ENCODE results near the gene PRDX5.
A peak's percentile ranks its signal among the peaks of the same experiment; 100 is the strongest.

Gene PRDX5

DNA sequence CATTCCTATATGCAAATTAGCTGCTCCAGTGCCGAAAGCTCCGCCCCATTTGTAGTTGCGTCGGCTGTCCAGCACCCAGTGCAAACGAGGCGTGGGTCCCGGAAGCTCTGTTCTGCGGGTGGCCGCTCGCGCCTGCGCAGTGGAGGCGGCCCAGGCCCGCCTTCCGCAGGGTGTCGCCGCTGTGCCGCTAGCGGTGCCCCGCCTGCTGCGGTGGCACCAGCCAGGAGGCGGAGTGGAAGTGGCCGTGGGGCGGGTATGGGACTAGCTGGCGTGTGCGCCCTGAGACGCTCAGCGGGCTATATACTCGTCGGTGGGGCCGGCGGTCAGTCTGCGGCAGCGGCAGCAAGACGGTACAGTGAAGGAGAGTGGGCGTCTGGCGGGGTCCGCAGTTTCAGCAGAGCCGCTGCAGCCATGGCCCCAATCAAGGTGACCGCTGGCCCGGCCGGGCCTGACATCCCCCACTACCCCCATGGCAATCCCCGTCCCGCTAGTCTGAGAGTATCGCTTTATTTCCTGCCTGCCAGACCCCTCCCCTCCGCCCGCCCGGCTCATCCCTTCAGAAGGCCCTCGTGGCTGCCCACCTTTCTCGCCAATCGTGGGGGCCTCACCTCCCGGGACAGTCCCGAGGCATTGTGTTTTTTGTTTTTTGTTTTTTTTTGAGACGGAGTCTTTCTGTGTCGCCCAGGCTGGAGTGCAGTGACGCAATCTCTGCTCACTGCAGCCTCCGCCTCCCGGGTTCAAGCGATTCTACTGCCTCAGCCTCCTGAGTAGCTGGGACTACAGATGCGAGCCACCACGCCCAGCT lies at the start of gene PRDX5:
Gene PRDX5, plus strand, starts transcription at position 161 of the 805 bp plus-strand sequence. Its CDS starts 95 bp downstream, at position 256.
- Histone ChIP-seq H3F3A (ENCODE audit: insufficient read depth, low read length) (no peaks in the 10 kb centered on the region), H3K4me1 (ENCODE audit: insufficient read depth, low read length, severe bottlenecking) (peaks cover 18% of the 10 kb centered on the region), H2AFZ (ENCODE audit: low read length) (no peak within 1 kb of the TSS), H3K9ac (ENCODE audit: low read length) (peak within 1 kb of the TSS; percentile 91), H3K79me2 (ENCODE audit: insufficient read depth, low read length) (no peaks in the 10 kb centered on the region), H3K4me3 (ENCODE audit: low read depth, low read length, poor library complexity, severe bottlenecking) (peak within 1 kb of the TSS; percentile 89), H3K9me2 (ENCODE audit: low read depth, low read length) (no peaks in the 10 kb centered on the region), H3K36me3 (ENCODE audit: insufficient read depth, low read length) (peaks cover 37% of the 10 kb centered on the region; the same call in 1 of the 2 replicates), H3K4me2 (ENCODE audit: low read length) (peak within 1 kb of the TSS; percentile 73), H3K27me3 (ENCODE audit: insufficient read depth, low read length) (no peaks in the 10 kb centered on the region), H3K27ac (ENCODE audit: low read depth, low read length, poor library complexity, severe bottlenecking) (peak within 1 kb of the TSS; percentile 94), H4K20me1 (ENCODE audit: insufficient read depth, low read length) (no peaks in the 10 kb centered on the region), H3K9me3 (ENCODE audit: low read length) (no peaks in the 10 kb centered on the region)
- TF ChIP-seq CTCF (IDR thresholded peaks at IDR 0.05; ENCODE audit: low read length) (peak; percentile 36; the same call in 1 of the 2 replicates), EZH2 (IDR thresholded peaks at IDR 0.05; ENCODE audit: borderline replicate concordance, low read length) (no peak)

DNA sequence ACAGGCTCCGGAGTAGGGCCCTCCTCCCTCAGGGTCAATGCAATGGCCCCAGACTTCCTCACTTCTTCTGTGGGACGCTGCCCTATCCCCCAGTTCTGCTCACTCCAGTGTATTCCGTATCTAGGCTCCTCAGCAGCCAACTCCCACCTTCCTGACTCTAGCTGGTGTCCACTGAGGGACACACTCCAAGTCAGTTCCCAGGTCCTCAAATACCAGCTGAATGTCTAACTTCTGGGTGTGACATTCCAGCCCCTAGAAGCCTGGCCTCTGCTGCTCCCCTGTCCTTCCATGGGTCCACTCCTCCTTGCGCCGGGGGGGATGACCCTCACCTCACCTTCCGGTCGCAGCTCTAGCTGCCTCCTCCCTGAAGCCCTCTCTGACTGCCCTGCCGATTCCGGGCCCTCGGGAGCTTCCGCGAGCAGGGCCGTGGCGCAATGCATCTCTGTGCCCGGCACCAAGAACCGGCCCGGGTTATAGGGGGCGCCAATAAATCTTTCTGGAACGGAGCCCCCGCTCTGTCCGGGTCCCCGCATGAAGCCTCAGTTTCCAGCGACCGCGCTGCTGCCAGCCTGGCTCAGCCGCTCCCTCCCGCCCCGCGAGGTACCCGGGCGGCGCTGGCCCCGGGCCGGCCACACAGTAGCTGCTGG lies 48.9 kb upstream of the PRDX5 start:
- Histone ChIP-seq H3K27ac (ENCODE audit: low read depth, low read length, poor library complexity, severe bottlenecking) (peak overlapping the region; percentile 91), H3K9me2 (ENCODE audit: low read depth, low read length) (no peaks in the 10 kb centered on the region), H3K36me3 (ENCODE audit: insufficient read depth, low read length) (no peaks in the 10 kb centered on the region), H4K20me1 (ENCODE audit: insufficient read depth, low read length) (no peaks in the 10 kb centered on the region), H3K9ac (ENCODE audit: low read length) (peak overlapping the region; percentile 91), H3K27me3 (ENCODE audit: insufficient read depth, low read length) (no peaks in the 10 kb centered on the region), H3K4me2 (ENCODE audit: low read length) (peak overlapping the region; percentile 93), H3K4me3 (ENCODE audit: low read depth, low read length, poor library complexity, severe bottlenecking) (peak overlapping the region; percentile 74), H3K79me2 (ENCODE audit: insufficient read depth, low read length) (no peaks in the 10 kb centered on the region), H2AFZ (ENCODE audit: low read length) (no peak overlapping the region), H3F3A (ENCODE audit: insufficient read depth, low read length) (no peaks in the 10 kb centered on the region), H3K4me1 (ENCODE audit: insufficient read depth, low read length, severe bottlenecking) (peaks cover 27% of the 10 kb centered on the region), H3K9me3 (ENCODE audit: low read length) (no peaks in the 10 kb centered on the region)
- TF ChIP-seq EZH2 (IDR thresholded peaks at IDR 0.05; ENCODE audit: borderline replicate concordance, low read length) (no peak), CTCF (IDR thresholded peaks at IDR 0.05; ENCODE audit: low read length) (peak; percentile 25; the same call in 1 of the 2 replicates)

- H3K4me1 ChIP-seq (ENCODE audit: insufficient read depth, low read length, severe bottlenecking), result peaks cover 27% of the 10 kb centered on the region
- H3K9me3 ChIP-seq (ENCODE audit: low read length), result no peaks in the 10 kb centered on the region
- H3K9me2 ChIP-seq (ENCODE audit: low read depth, low read length), result no peaks in the 10 kb centered on the region
- peak overlapping the region; percentile 74 for H3K4me3 ChIP-seq (ENCODE audit: low read depth, low read length, poor library complexity, severe bottlenecking)
- no peaks in the 10 kb centered on the region for H3F3A ChIP-seq (ENCODE audit: insufficient read depth, low read length)
- no peaks in the 10 kb centered on the region for H3K79me2 ChIP-seq (ENCODE audit: insufficient read depth, low read length)
- no peaks in the 10 kb centered on the region for H3K36me3 ChIP-seq (ENCODE audit: insufficient read depth, low read length)
- H3K27me3 ChIP-seq (ENCODE audit: insufficient read depth, low read length), result no peaks in the 10 kb centered on the region
- H3K4me2 ChIP-seq (ENCODE audit: low read length), result peak overlapping the region; percentile 93
- no peaks in the 10 kb centered on the region for H4K20me1 ChIP-seq (ENCODE audit: insufficient read depth, low read length)
- H3K9ac ChIP-seq (ENCODE audit: low read length), result peak overlapping the region; percentile 91
- TF ChIP-seq EZH2 (IDR thresholded peaks at IDR 0.05; ENCODE audit: borderline replicate concordance, low read length), result no peak
- TF ChIP-seq CTCF (IDR thresholded peaks at IDR 0.05; ENCODE audit: low read length), result no peak
- peak overlapping the region; percentile 91 for H3K27ac ChIP-seq (ENCODE audit: low read depth, low read length, poor library complexity, severe bottlenecking)
- no peak overlapping the region for H2AFZ ChIP-seq (ENCODE audit: low read length)
Measured at GRCh38 chr11:64269540-64270220, 48.2 kb upstream of the PRDX5 start.

Measured in OCI-LY1 (cell line).